Upper lobe of left lung (tissue), 6 donors: ENCODE results near the gene KAT2B. TPM values are rescaled to one million over a fixed set of nuclear protein-coding genes. Genes with fewer than 3 reads are reported as not detected.

Source experiments
- ATAC-seq, 2 donors: fragments of 200-7000 bp; cut with Tn5 transposase; one replicate each; pipeline ENCODE4 v1.9.1; 2022; ENCODE audit warnings: mild to moderate bottlenecking in 2 of 2, moderate library complexity in 2 of 2; ENCODE audit not compliant: low FRiP score in 2 of 2
- DNase-seq, 2 donors: peaks; one replicate each; pipeline ENCODE4 v3.0.0-alpha.2; 2019 to 2020
- H3K27ac ChIP-seq, 4 donors: fragments of 200-600 bp; sonication (generic); one replicate each; pipeline ENCODE4 v1.5.1; 2016 to 2019
- H3K27me3 ChIP-seq, 4 donors: fragments of 200-600 bp; sonication (generic); one replicate each; pipeline ENCODE4 v1.5.1; 2017 to 2019
- H3K36me3 ChIP-seq, 4 donors: fragments of 200-600 bp; sonication (generic); one replicate each; pipeline ENCODE4 v1.5.1; 2016 to 2019
- H3K4me1 ChIP-seq, 4 donors: fragments of 200-600 bp; sonication (generic); one replicate each; pipeline ENCODE4 v1.5.1; 2018 to 2019
- H3K4me3 ChIP-seq, 4 donors: fragments of 200-600 bp; sonication (generic); one replicate each; pipeline ENCODE4 v1.5.1; 2017 to 2019; ENCODE audit warnings: mild to moderate bottlenecking in 2 of 4, moderate library complexity in 1 of 4
- H3K9me3 ChIP-seq, 4 donors: fragments of 200-600 bp; sonication (generic); one replicate each; pipeline ENCODE4 v1.5.1; 2018 to 2019
- EP300 ChIP-seq, 4 donors: sonication (generic); formaldehyde crosslinking; IDR thresholded peaks; one replicate each; pipeline ENCODE4 v1.5.1; 2017; ENCODE audit warnings: antibody characterized with exemption in 4 of 4, control low read depth in 2 of 4
- POLR2A ChIP-seq, 4 donors: fragments of 450-650 bp; IDR thresholded peaks; one replicate each; pipeline ENCODE4 v1.5.1; 2016 to 2017; ENCODE audit warnings: antibody characterized with exemption in 4 of 4, mild to moderate bottlenecking in 2 of 4
- POLR2AphosphoS5 ChIP-seq, 2 donors: sonication (generic); formaldehyde crosslinking; IDR thresholded peaks; one replicate each; pipeline ENCODE4 v1.5.1; 2017; ENCODE audit warnings: antibody characterized with exemption in 2 of 2
- WGBS, 2 donors: methylation state at CpG; one replicate each; pipeline ENCODE4 v1.1.5; 2017 to 2018; 5-methylcytosine and 5-hydroxymethylcytosine counted together
- total RNA-seq, 6 donors: library from RNA; depleted of rRNA in 4 of 6; stranded (reverse); fragments of >200 nt in 4 of 6; gene quantifications; one replicate each; pipeline versions ENCODE4 v1.1.0 to v1.2.1, GENCODE V29; 2016 to 2021
- TF ChIP-seq, protein P1 (sequence below), 6 experiments: fragments of 450-650 bp in 4 of 6; fragments of 200-600 bp in 2 of 6; sonication (generic) in 2 of 6; IDR thresholded peaks; one replicate each; pipeline ENCODE4 v1.5.1; 2016 to 2019; ENCODE audit warnings: antibody characterized with exemption in 6 of 6
- donor health status: DM: no; HTN: no; CAD: no; lungs with moderate emphysema.
- donor health status: DM: no; HTN: yes; CAD: no; lungs with severe emphysema.

Gene KAT2B
- total RNA-seq, 6 donors from 2014 or later: 19.3 to 58.9 (median 31.9) TPM

DNA sequence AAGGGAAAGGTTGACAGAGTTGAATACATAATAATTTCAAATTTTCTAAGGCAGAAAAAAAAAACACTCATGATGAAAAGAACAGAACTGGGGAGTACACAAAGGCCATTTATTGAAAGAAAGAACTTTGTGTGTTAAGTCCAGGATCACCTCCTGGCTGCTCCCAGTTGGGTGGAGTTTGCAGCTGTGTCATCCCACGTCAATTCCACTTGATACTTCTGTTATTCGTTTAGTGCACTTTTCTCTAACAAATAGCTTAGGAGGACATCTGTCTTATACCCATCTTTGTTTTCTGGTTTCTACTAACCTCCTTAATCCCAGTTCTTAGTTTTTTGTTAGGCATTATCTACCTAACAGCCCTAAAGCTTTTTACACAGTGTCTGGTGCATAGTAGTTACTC is 101.1 kb downstream of the KAT2B start:
- TF ChIP-seq, protein P1, sequence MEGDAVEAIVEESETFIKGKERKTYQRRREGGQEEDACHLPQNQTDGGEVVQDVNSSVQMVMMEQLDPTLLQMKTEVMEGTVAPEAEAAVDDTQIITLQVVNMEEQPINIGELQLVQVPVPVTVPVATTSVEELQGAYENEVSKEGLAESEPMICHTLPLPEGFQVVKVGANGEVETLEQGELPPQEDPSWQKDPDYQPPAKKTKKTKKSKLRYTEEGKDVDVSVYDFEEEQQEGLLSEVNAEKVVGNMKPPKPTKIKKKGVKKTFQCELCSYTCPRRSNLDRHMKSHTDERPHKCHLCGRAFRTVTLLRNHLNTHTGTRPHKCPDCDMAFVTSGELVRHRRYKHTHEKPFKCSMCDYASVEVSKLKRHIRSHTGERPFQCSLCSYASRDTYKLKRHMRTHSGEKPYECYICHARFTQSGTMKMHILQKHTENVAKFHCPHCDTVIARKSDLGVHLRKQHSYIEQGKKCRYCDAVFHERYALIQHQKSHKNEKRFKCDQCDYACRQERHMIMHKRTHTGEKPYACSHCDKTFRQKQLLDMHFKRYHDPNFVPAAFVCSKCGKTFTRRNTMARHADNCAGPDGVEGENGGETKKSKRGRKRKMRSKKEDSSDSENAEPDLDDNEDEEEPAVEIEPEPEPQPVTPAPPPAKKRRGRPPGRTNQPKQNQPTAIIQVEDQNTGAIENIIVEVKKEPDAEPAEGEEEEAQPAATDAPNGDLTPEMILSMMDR (IDR thresholded peaks at IDR 0.05): no peak
- no peak for TF ChIP-seq POLR2A (IDR thresholded peaks at IDR 0.05)
- no peak for TF ChIP-seq EP300 (IDR thresholded peaks at IDR 0.05)
- TF ChIP-seq POLR2AphosphoS5 (IDR thresholded peaks at IDR 0.05): no peak
- Histone ChIP-seq H3K36me3 (peaks cover 7 to 39% (median 10%) of the 10 kb centered on the region in 4 donors), H3K27ac (no peak overlapping the region), H3K9me3 (no peaks in the 10 kb centered on the region), H3K4me3 (no peak overlapping the region), H3K27me3 (no peaks in the 10 kb centered on the region), H3K4me1 (no peaks in the 10 kb centered on the region)
- no peak for DNase-seq
- peak in 1 of 2 donors; percentile 55 for ATAC-seq
- 67 to 75% methylated on average over 2 of the region's 2 CpGs for WGBS, 2 donors

DNA sequence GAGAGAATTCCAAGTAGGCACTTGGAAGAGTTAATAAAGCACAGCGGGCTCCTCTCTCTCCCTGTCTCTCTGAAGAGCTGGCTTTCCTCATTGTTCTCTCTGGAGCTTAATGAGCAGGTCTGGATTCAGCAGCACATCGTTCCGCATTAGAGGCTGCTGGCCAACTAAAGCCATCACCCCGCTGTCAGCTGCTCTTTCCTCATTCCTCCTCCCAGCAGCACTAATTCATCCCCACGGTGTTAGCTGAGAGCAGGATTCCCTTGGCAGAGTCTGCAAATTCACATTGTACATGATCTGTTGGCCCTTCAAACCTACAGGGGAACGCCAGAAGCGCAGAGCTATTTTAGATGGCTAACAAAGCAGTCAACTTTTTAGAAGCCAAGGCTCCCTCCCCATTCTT is 101.6 kb downstream of the KAT2B start:
- ATAC-seq (peak in 1 of 2 donors; percentile 77), DNase-seq (no peak)
- 85 to 88% methylated on average over 7 of the region's 7 CpGs for WGBS, 2 donors
- no peak for TF ChIP-seq EP300 (IDR thresholded peaks at IDR 0.05)
- no peak overlapping the region for H3K4me3 ChIP-seq
- H3K27ac ChIP-seq: no peak overlapping the region
- no peaks in the 10 kb centered on the region for H3K27me3 ChIP-seq
- H3K9me3 ChIP-seq: no peaks in the 10 kb centered on the region
- peaks cover 7 to 42% (median 10%) of the 10 kb centered on the region in 4 donors for H3K36me3 ChIP-seq
- no peaks in the 10 kb centered on the region for H3K4me1 ChIP-seq

DNA sequence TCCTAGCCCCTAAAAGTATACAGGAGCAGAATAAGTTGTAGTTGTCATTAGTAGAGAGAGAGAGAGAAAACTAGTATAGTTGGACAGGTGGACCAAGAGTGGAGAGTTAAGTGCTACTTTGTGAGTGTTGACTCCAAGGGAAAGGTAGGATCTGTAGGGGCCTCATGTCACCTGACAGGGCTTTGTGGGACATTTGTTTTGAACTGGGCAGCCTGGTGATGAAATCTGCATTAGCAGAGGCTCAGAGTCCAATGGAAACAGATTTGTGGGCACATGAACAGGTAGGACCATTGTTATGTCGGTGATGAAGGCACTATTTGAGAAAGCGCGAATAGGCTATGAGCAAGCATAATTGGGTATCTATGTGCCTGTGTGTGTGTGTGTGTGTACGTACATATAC is 102.3 kb downstream of the KAT2B start:
- no peak for TF ChIP-seq POLR2A (IDR thresholded peaks at IDR 0.05)
- no peak for TF ChIP-seq POLR2AphosphoS5 (IDR thresholded peaks at IDR 0.05)
- TF ChIP-seq, protein P1 (IDR thresholded peaks at IDR 0.05): no peak
- TF ChIP-seq EP300 (IDR thresholded peaks at IDR 0.05): no peak
- no peak for ATAC-seq

DNA sequence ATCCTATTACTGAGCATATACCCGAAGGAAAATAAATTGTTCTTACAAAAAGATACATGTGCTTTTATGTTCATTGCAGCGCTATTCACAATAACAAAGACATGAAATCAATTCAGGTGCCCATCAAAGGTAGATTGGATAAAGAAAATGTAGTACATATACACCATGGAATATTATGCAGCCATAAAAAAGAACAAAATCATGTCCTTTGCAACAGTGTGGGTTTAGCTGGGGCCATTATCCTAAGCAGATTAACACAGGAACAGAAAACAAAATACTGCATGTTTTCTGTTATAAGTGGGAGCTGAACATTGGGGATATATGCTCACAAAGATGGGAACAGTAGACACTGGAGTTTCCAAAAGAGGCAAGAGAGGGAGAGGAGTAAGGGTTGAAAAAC is 103.3 kb downstream of the KAT2B start:
- Histone ChIP-seq H3K27me3 (no peaks in the 10 kb centered on the region), H3K27ac (no peak overlapping the region)
- DNase-seq: no peak

More for the DNA sequence above, 102.3 kb downstream of the KAT2B start:
- Histone ChIP-seq H3K27ac (no peak overlapping the region), H3K27me3 (no peaks in the 10 kb centered on the region), H3K4me3 (no peak overlapping the region), H3K9me3 (no peaks in the 10 kb centered on the region), H3K36me3 (peaks cover 2 to 35% (median 9%) of the 10 kb centered on the region in 4 donors), H3K4me1 (no peaks in the 10 kb centered on the region)
- WGBS, 2 donors: 95 to 98% methylated on average over 4 of the region's 4 CpGs
- no peak for DNase-seq

DNA sequence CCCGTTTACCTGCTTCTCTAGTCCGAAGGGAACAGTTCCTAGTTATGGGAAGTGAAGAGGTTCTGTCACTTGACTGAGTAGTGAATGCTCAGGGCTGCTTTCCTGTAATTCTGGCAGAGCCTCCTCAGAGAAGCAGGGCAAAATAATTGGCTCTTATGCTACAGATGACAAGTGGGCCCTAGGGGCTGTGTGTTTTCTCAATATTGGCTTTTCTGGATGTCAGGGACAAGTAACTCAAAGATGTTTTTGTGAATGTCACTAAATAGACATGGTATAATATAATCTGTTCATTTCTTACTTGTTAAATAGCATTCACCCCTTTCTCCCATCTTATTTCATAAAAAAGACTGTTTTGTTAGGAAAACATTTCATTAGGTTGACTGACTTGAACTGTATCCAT is 105.6 kb downstream of the KAT2B start:
- WGBS, 2 donors: 89 to 97% methylated on average over 2 of the region's 2 CpGs
- no peak for ATAC-seq
- TF ChIP-seq, protein P1 (IDR thresholded peaks at IDR 0.05): no peak
- TF ChIP-seq EP300 (IDR thresholded peaks at IDR 0.05) (no peak), POLR2A (IDR thresholded peaks at IDR 0.05) (no peak), POLR2AphosphoS5 (IDR thresholded peaks at IDR 0.05) (no peak)
- Histone ChIP-seq H3K27ac (no peak overlapping the region), H3K4me1 (no peaks in the 10 kb centered on the region), H3K36me3 (peaks cover 3 to 37% (median 8%) of the 10 kb centered on the region in 4 donors), H3K4me3 (no peak overlapping the region), H3K27me3 (no peaks in the 10 kb centered on the region), H3K9me3 (no peaks in the 10 kb centered on the region)
- no peak for DNase-seq

More for the DNA sequence above, 103.3 kb downstream of the KAT2B start:
- H3K4me1 ChIP-seq: no peaks in the 10 kb centered on the region
- TF ChIP-seq POLR2AphosphoS5 (IDR thresholded peaks at IDR 0.05) (no peak), EP300 (IDR thresholded peaks at IDR 0.05) (no peak), POLR2A (IDR thresholded peaks at IDR 0.05) (no peak)
- TF ChIP-seq, protein P1 (IDR thresholded peaks at IDR 0.05): no peak
- WGBS, 2 donors: 96 to 98% methylated on average over 2 of the region's 2 CpGs
- H3K9me3 ChIP-seq: no peaks in the 10 kb centered on the region
- no peak for ATAC-seq
- no peak overlapping the region for H3K4me3 ChIP-seq
- H3K36me3 ChIP-seq: peaks cover 5 to 42% (median 11%) of the 10 kb centered on the region in 4 donors
